ENCODE data around the gene PRKAB1. TPM values are rescaled to one million over a fixed set of nuclear protein-coding genes. Genes with fewer than 3 reads are reported as not detected.

The PRKAB1 gene
- total RNA-seq, 1 experiment from 2014 or later, result 34.1 TPM

- Histone ChIP-seq H3K36me3 (ENCODE audit: insufficient read depth, low read length, poor library complexity, severe bottlenecking) (peaks cover 4% of the 10 kb centered on the region), H3K27ac (ENCODE audit: low read depth, low read length, poor library complexity, severe bottlenecking) (no peak overlapping the region), H3K4me3 (ENCODE audit: low read depth, low read length, poor library complexity, severe bottlenecking) (no peak overlapping the region), H3K4me1 (ENCODE audit: insufficient read depth, low read length, poor library complexity, severe bottlenecking) (no peaks in the 10 kb centered on the region), H3K9me3 (ENCODE audit: low read depth, low read length, poor library complexity, severe bottlenecking) (no peaks in the 10 kb centered on the region), H3K27me3 (replicated peaks; ENCODE audit: insufficient read depth, low read depth, low read length, poor library complexity) (no peaks in the 10 kb centered on the region)
- no peak for TF ChIP-seq CTCF (conservative IDR thresholded peaks at IDR 0.05; ENCODE audit: low read depth, low read length)
- no peak for TF ChIP-seq EZH2 (IDR thresholded peaks at IDR 0.05; ENCODE audit: borderline replicate concordance, low read depth, low read length, poor library complexity, severe bottlenecking)
- BruUV-seq (replicated peaks), result no TSS peak
- ChIA-PET POLR2A (ENCODE audit: low non-redundant PET) (no interaction called here), CTCF (no interaction called here)
- intact Hi-C loops (cut with micrococcal nuclease; ENCODE audit: unreplicated experiment), result no loop called here
- no peak for DNase-seq (ENCODE audit: low spot score)
Observed at GRCh38 chr12:119727600-119728443, 59.9 kb downstream of the PRKAB1 start.

DNA sequence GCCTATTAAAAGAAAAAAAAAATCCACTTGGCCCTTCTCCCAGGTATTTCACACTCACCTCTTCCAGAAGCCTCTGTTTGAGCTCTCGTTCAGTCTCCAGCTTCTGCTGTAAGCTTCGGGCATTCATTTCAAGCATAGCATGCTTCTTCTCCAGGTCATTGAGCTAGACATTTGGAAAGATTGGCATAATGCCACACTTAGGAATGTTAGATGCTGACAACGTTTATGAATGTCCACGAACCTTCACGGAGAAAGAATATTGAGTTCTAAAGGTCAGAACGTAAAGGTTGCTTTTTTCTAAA lies 60.5 kb downstream of the PRKAB1 start:
- no peaks in the 10 kb centered on the region for H3K27me3 ChIP-seq (replicated peaks; ENCODE audit: insufficient read depth, low read depth, low read length, poor library complexity)
- H3K9me3 ChIP-seq (ENCODE audit: low read depth, low read length, poor library complexity, severe bottlenecking), result no peaks in the 10 kb centered on the region
- no peak for DNase-seq (ENCODE audit: low spot score)
- H3K27ac ChIP-seq (ENCODE audit: low read depth, low read length, poor library complexity, severe bottlenecking), result no peak overlapping the region
- intact Hi-C loops (cut with micrococcal nuclease; ENCODE audit: unreplicated experiment), result no loop called here
- CTCF ChIA-PET, result no interaction called here
- BruUV-seq (replicated peaks), result no TSS peak
- no peaks in the 10 kb centered on the region for H3K4me1 ChIP-seq (ENCODE audit: insufficient read depth, low read length, poor library complexity, severe bottlenecking)
- H3K4me3 ChIP-seq (ENCODE audit: low read depth, low read length, poor library complexity, severe bottlenecking), result no peak overlapping the region
- POLR2A ChIA-PET (ENCODE audit: low non-redundant PET), result no interaction called here
- peaks cover 4% of the 10 kb centered on the region for H3K36me3 ChIP-seq (ENCODE audit: insufficient read depth, low read length, poor library complexity, severe bottlenecking)
- no peak for TF ChIP-seq CTCF (conservative IDR thresholded peaks at IDR 0.05; ENCODE audit: low read depth, low read length)
- TF ChIP-seq EZH2 (IDR thresholded peaks at IDR 0.05; ENCODE audit: borderline replicate concordance, low read depth, low read length, poor library complexity, severe bottlenecking), result no peak

DNA sequence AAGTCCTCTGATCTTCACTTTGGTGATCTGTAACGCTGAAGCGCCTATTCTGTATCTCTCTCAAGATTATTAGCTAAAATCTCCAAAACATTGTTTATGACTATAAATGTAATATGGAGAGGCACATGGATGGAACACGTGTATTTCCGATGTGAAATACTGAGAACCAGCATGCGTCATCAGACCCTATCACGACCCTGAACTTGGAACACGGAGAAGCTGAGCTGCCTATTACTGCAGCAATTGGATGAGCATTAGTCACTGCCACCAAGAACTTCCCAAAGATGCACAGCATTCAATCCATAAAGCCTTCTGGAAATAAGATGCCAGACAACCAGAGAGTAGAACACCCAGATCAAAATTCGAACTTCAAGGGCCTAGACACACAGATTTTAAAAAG lies 61.9 kb downstream of the PRKAB1 start:
- Histone ChIP-seq H3K4me1 (ENCODE audit: insufficient read depth, low read length, poor library complexity, severe bottlenecking) (no peaks in the 10 kb centered on the region), H3K9me3 (ENCODE audit: low read depth, low read length, poor library complexity, severe bottlenecking) (no peaks in the 10 kb centered on the region), H3K27ac (ENCODE audit: low read depth, low read length, poor library complexity, severe bottlenecking) (no peak overlapping the region), H3K36me3 (ENCODE audit: insufficient read depth, low read length, poor library complexity, severe bottlenecking) (peaks cover 8% of the 10 kb centered on the region), H3K27me3 (replicated peaks; ENCODE audit: insufficient read depth, low read depth, low read length, poor library complexity) (no peaks in the 10 kb centered on the region), H3K4me3 (ENCODE audit: low read depth, low read length, poor library complexity, severe bottlenecking) (no peak overlapping the region)
- POLR2A ChIA-PET (ENCODE audit: low non-redundant PET), result no interaction called here
- TF ChIP-seq EZH2 (IDR thresholded peaks at IDR 0.05; ENCODE audit: borderline replicate concordance, low read depth, low read length, poor library complexity, severe bottlenecking) (no peak), CTCF (conservative IDR thresholded peaks at IDR 0.05; ENCODE audit: low read depth, low read length) (no peak)
- BruUV-seq (replicated peaks), result no TSS peak
- DNase-seq (ENCODE audit: low spot score), result no peak
- CTCF ChIA-PET, result interaction anchor here (0.6 kb wide), 1 partner anchor 52 kb away, joined by 4 read pairs; no protein-coding TSS in a partner anchor
- intact Hi-C loops (cut with micrococcal nuclease; ENCODE audit: unreplicated experiment), result no loop called here
